Nephron progenitor cell (in vitro differentiated cells): Measurements from ENCODE around the gene ZDHHC11.

Experiments used
- DNase-seq: peaks from one replicate; pipeline ENCODE4 v3.0.0; 2021
- H3K27ac Mint-ChIP-seq: 2 replicates; pipeline ENCODE4 v1.8.0; 2021; ENCODE audit warnings: mild to moderate bottlenecking, moderate library complexity, mixed read lengths
- H3K27me3 Mint-ChIP-seq: 2 replicates; pipeline ENCODE4 v1.8.0; 2021; ENCODE audit warnings: mild to moderate bottlenecking, low read depth, mixed read lengths; ENCODE audit not compliant: poor library complexity
- H3K36me3 Mint-ChIP-seq: 2 replicates; pipeline ENCODE4 v1.8.0; 2021; ENCODE audit warnings: low read depth, mixed read lengths
- H3K4me1 Mint-ChIP-seq: 2 replicates; pipeline ENCODE4 v1.8.0; 2021; ENCODE audit warnings: mixed read lengths
- H3K4me3 Mint-ChIP-seq: 2 replicates; pipeline ENCODE4 v1.8.0; 2021; ENCODE audit warnings: mild to moderate bottlenecking, moderate library complexity, mixed read lengths
- H3K9me3 Mint-ChIP-seq: 2 replicates; pipeline ENCODE4 v1.8.0; 2021; ENCODE audit warnings: mild to moderate bottlenecking, moderate library complexity, mixed read lengths
- TF ChIP-seq, protein P1 (sequence below): fragments of 200-600 bp; sonication (generic); IDR thresholded peaks from 2 replicates; pipeline ENCODE4 v1.5.0; 2021; ENCODE audit warnings: antibody characterized with exemption

Gene ZDHHC11

DNA sequence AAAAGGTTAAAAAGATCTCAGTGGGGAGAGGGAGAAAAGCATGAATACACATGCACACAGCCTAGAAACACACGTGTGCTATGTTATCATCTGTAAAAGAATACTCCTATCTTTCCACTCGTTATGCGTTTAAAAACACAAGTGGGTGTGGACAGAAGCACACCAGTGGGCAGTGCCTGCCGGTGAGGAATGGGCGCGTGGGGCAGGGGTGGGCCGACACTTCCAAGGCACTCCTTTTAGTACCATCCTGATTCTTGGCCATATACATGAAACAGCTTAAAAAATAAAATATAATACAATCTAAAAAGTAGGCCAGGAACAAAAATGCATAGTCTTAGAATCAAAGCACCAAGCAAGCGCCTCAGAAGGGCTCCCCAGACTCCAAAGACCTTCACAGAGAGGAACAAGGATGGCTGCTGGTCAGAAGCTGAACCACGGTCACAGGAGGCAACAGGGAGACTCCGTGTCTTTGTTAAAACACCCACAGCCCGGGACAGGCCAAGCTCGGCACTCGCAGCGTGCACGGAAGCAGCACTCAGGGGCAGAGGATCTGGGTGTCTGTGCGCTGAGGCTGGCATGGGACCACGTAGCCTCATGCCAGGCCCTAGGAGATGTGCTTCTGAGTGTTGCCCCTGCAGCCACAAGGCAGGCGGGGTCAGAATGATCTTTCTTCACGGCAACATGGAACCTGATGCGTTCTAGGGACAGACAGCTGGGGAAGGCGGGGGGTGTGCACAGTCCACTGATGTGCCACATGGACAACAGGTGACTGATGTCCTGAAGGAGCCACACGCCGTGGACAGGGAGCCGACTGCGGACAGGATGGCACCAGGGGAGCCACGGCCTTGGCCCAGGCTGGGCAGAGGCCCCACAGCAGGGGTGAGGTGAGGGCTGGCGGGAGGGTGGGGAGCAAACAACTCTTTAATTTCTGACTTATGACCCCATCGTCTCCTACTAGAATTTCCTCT lies 25.9 kb upstream of the ZDHHC11 start:
- Mint-ChIP-seq H3K27ac (no peak overlapping the region), H3K36me3 (peaks cover 63% of the 10 kb centered on the region)
- DNase-seq: no peak

DNA sequence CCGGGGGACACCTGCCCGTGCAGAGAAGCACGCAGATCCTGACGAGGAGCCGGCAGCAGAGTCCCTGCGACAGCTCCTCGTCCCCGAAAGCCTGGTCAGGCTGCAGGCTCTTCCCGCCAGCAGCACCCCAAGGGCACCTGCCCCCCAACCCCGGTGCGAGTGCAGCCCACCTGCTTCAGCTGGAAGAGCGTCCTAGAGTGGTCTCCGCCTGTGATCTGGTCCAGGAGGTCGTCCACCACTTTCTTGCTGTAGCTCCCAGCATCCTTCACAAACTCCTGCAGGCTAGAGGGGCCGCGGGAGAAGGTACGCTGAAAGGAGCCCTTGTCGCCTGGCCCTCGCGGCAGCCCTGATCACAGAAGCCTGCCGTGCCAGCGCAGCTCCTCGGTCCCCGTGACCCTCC lies 25.1 kb upstream of the ZDHHC11 start:
- H3K27me3 Mint-ChIP-seq: no peaks in the 10 kb centered on the region
- H3K27ac Mint-ChIP-seq: no peak overlapping the region
- H3K9me3 Mint-ChIP-seq: no peaks in the 10 kb centered on the region
- TF ChIP-seq, protein P1, sequence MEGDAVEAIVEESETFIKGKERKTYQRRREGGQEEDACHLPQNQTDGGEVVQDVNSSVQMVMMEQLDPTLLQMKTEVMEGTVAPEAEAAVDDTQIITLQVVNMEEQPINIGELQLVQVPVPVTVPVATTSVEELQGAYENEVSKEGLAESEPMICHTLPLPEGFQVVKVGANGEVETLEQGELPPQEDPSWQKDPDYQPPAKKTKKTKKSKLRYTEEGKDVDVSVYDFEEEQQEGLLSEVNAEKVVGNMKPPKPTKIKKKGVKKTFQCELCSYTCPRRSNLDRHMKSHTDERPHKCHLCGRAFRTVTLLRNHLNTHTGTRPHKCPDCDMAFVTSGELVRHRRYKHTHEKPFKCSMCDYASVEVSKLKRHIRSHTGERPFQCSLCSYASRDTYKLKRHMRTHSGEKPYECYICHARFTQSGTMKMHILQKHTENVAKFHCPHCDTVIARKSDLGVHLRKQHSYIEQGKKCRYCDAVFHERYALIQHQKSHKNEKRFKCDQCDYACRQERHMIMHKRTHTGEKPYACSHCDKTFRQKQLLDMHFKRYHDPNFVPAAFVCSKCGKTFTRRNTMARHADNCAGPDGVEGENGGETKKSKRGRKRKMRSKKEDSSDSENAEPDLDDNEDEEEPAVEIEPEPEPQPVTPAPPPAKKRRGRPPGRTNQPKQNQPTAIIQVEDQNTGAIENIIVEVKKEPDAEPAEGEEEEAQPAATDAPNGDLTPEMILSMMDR: no peak
- no peak overlapping the region for H3K4me3 Mint-ChIP-seq
- peaks cover 62% of the 10 kb centered on the region for H3K36me3 Mint-ChIP-seq
- H3K4me1 Mint-ChIP-seq: peaks cover 15% of the 10 kb centered on the region
- no peak for DNase-seq

More for the DNA sequence above, 25.9 kb upstream of the ZDHHC11 start:
- TF ChIP-seq, protein P1: no peak
- Mint-ChIP-seq H3K4me3 (no peak overlapping the region), H3K9me3 (no peaks in the 10 kb centered on the region), H3K27me3 (no peaks in the 10 kb centered on the region), H3K4me1 (peaks cover 15% of the 10 kb centered on the region)

DNA sequence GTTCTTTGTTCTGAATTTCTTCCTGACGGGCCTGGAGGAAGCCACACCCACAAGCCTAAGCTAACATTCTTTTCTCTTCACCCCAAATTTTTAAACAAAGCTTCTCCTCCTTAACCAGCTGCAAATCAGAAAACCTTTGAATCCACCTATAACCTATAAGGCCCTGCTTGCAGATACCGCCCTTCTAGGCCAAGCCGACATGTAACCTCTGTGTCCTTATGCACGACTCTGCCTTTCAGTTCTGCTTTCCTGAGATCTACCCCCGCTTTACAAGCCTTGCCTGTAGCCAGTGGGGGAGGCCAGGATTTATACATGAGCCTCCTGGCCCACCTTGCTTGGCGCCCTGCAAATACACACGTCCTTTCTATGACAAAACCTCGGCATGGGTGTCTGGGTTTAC lies 22.5 kb upstream of the ZDHHC11 start:
- no peak overlapping the region for H3K4me3 Mint-ChIP-seq
- DNase-seq: no peak

DNA sequence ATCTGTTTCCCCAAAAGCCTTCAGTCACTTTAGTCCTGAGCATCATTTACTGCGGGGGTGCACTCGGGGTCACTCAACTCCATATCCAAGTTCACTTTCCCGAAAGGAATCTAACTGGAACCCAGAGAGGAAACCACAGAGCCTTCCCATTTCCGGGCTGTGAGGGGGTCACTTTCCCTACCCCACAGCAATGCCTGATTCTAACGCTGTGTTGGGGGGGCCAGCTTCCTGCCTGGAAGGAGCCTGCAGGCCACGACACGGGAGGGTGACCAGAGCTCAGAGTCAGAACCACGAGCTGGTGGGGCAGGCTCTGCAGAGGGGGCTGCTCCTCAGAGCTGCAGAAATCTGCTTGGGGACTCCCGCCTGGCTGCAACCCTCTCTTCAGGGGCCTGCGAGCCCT lies 21.5 kb upstream of the ZDHHC11 start:
- no peak for DNase-seq
- Mint-ChIP-seq H3K27me3 (no peaks in the 10 kb centered on the region), H3K4me3 (no peak overlapping the region), H3K4me1 (peaks cover 15% of the 10 kb centered on the region), H3K36me3 (peaks cover 81% of the 10 kb centered on the region), H3K9me3 (no peaks in the 10 kb centered on the region), H3K27ac (peak overlapping the region; percentile 94)
- TF ChIP-seq, protein P1: no peak

More for the DNA sequence above, 22.5 kb upstream of the ZDHHC11 start:
- Mint-ChIP-seq H3K4me1 (peaks cover 15% of the 10 kb centered on the region), H3K27ac (peak overlapping the region; percentile 86), H3K36me3 (peaks cover 81% of the 10 kb centered on the region), H3K9me3 (no peaks in the 10 kb centered on the region), H3K27me3 (no peaks in the 10 kb centered on the region)
- TF ChIP-seq, protein P1: no peak

DNA sequence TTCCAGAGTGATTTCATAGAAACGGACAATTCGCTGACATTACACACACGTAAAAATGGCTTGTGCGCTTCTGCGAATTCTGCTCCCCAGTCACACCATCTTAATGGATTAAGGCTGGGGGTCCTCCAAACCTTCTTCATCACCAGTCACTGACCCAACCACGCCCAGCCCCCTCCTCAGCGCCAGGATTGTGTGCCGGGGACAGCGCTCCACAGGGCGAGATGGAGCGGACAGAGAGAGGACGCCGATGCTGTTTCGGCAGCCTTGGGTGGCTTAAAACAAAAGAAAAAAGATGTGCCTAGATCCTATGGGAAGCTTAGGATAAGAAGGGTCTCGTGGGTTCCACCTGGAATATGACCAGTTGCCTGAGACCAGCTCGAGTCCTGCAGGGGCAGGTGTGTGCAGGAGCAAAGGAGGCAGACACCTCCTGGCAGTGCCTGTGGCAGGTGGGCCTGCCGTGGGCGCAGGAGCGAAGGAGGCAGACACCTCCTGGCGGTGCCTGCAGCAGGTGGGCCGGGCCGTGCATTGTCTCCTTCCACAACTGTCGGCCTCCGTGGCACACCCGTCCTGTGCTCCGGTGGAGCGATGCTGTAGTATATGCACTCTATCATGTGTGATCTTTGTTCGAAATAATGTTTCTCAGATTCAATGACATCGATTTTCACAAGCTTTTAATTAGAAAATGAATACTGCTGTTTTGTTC lies 21.0 kb upstream of the ZDHHC11 start:
- no peaks in the 10 kb centered on the region for H3K9me3 Mint-ChIP-seq
- no peak overlapping the region for H3K4me3 Mint-ChIP-seq
- H3K27ac Mint-ChIP-seq: peak overlapping the region; percentile 94
- H3K27me3 Mint-ChIP-seq: no peaks in the 10 kb centered on the region
- peaks cover 78% of the 10 kb centered on the region for H3K36me3 Mint-ChIP-seq
- peaks cover 15% of the 10 kb centered on the region for H3K4me1 Mint-ChIP-seq
- TF ChIP-seq, protein P1: no peak
- DNase-seq: no peak
